OCI-LY1 (cell line): ENCODE data around the gene PCDHGA1.

ENCODE experiments used
- H2AFZ ChIP-seq: fragments of 200-600 bp; sonication (generic), shearing (Covaris generic); 2 replicates; pipeline ENCODE4 v1.6.0; 2014; ENCODE audit warnings: antibody characterized with exemption, mild to moderate bottlenecking, low read length
- H3F3A ChIP-seq: fragments of 200-600 bp; sonication (generic), shearing (Covaris generic); 2 replicates; pipeline ENCODE4 v1.6.0; 2014; ENCODE audit warnings: mild to moderate bottlenecking, antibody characterized with exemption, low read length, moderate library complexity; ENCODE audit not compliant: insufficient read depth
- H3K27ac ChIP-seq: fragments of 200-600 bp; sonication (generic); 2 replicates; pipeline ENCODE4 v1.5.1; 2014; ENCODE audit warnings: low read length, mixed run types, mild to moderate bottlenecking, low read depth; ENCODE audit not compliant: poor library complexity, severe bottlenecking
- H3K27me3 ChIP-seq: fragments of 200-600 bp; sonication (generic); 2 replicates; pipeline ENCODE4 v1.6.0; 2014; ENCODE audit warnings: antibody characterized with exemption, mild to moderate bottlenecking, low read length, moderate library complexity; ENCODE audit not compliant: insufficient read depth
- H3K36me3 ChIP-seq: fragments of 200-600 bp; sonication (generic); 2 replicates; pipeline ENCODE4 v1.6.1; 2014; ENCODE audit warnings: mild to moderate bottlenecking, antibody characterized with exemption, low read length, moderate library complexity, mixed read lengths; ENCODE audit not compliant: insufficient read depth
- H3K4me1 ChIP-seq: fragments of 200-600 bp; sonication (generic); 2 replicates; pipeline ENCODE4 v1.5.1; 2014; ENCODE audit warnings: mild to moderate bottlenecking, low read length, moderate library complexity; ENCODE audit not compliant: insufficient read depth, severe bottlenecking
- H3K4me2 ChIP-seq: fragments of 200-600 bp; sonication (generic), shearing (Covaris generic); 2 replicates; pipeline ENCODE4 v1.6.1; 2014; ENCODE audit warnings: low read length
- H3K4me3 ChIP-seq: fragments of 200-600 bp; sonication (generic); 2 replicates; pipeline ENCODE4 v1.5.1; 2014; ENCODE audit warnings: low read length, low read depth, mild to moderate bottlenecking, mixed read lengths; ENCODE audit not compliant: poor library complexity, severe bottlenecking
- H3K79me2 ChIP-seq: fragments of 200-600 bp; shearing (Covaris generic); 2 replicates; pipeline ENCODE4 v1.6.1; 2016; ENCODE audit warnings: mixed run types, low read length, mixed read lengths; ENCODE audit not compliant: insufficient read depth
- H3K9ac ChIP-seq: fragments of 200-600 bp; sonication (generic), shearing (Covaris generic); 2 replicates; pipeline ENCODE4 v1.6.1; 2014; ENCODE audit warnings: mild to moderate bottlenecking, low read length, mixed read lengths
- H3K9me2 ChIP-seq: fragments of 200-600 bp; sonication (generic), shearing (Covaris generic); 2 replicates; pipeline ENCODE4 v1.6.1; 2014; ENCODE audit warnings: low read depth, mild to moderate bottlenecking, low read length, mixed read lengths
- H3K9me3 ChIP-seq: fragments of 200-600 bp; shearing (Covaris generic); 2 replicates; pipeline ENCODE4 v1.6.1; 2014; ENCODE audit warnings: low read length, mixed read lengths
- H4K20me1 ChIP-seq: fragments of 200-600 bp; sonication (generic), shearing (Covaris generic); 2 replicates; pipeline ENCODE4 v1.6.0; 2016; ENCODE audit warnings: mild to moderate bottlenecking, low read length; ENCODE audit not compliant: insufficient read depth
- CTCF ChIP-seq: fragments of 200-600 bp; sonication (generic), shearing (Covaris generic); IDR thresholded peaks from 2 replicates; pipeline ENCODE4 v1.5.1; 2017; ENCODE audit warnings: mild to moderate bottlenecking, antibody characterized with exemption, low read length, moderate library complexity, mixed read lengths
- EZH2 ChIP-seq: fragments of 200-600 bp; sonication (generic), shearing (Covaris generic); IDR thresholded peaks from 2 replicates; pipeline ENCODE4 v1.8.0; 2017; ENCODE audit warnings: borderline replicate concordance, mixed run types, mild to moderate bottlenecking, antibody characterized with exemption, low read length, moderate library complexity, mixed read lengths

Gene PCDHGA1

GRCh38 chr5:141511771-141512325, 181.5 kb downstream of the PCDHGA1 start:
- Histone ChIP-seq H3K36me3 (peaks cover 6% of the 10 kb centered on the region; the same call in 1 of the 2 replicates), H3K27me3 (no peaks in the 10 kb centered on the region), H3K4me2 (peak overlapping the region; percentile 86; the same call in 1 of the 2 replicates), H3K4me1 (peaks cover 94% of the 10 kb centered on the region), H3F3A (no peaks in the 10 kb centered on the region), H3K9me2 (no peaks in the 10 kb centered on the region), H2AFZ (no peak overlapping the region), H3K9ac (peak overlapping the region; percentile 69; the same call in 1 of the 2 replicates), H3K27ac (peak overlapping the region; percentile 90), H3K4me3 (peak overlapping the region; percentile 61), H4K20me1 (no peaks in the 10 kb centered on the region), H3K9me3 (no peaks in the 10 kb centered on the region), H3K79me2 (no peaks in the 10 kb centered on the region)
- no peak for TF ChIP-seq CTCF
- TF ChIP-seq EZH2 = no peak

GRCh38 chr5:141512390-141512910, 182.1 kb downstream of the PCDHGA1 start:
- Histone ChIP-seq H3K9ac (peak overlapping the region; percentile 69), H2AFZ (no peak overlapping the region; the same call in 1 of the 2 replicates), H3F3A (no peaks in the 10 kb centered on the region), H3K4me2 (peak overlapping the region; percentile 86), H3K27me3 (no peaks in the 10 kb centered on the region), H3K36me3 (peaks cover 9% of the 10 kb centered on the region; the same call in 1 of the 2 replicates), H4K20me1 (no peaks in the 10 kb centered on the region), H3K79me2 (no peaks in the 10 kb centered on the region), H3K9me3 (no peaks in the 10 kb centered on the region), H3K4me3 (peak overlapping the region; percentile 61), H3K9me2 (no peaks in the 10 kb centered on the region), H3K4me1 (peaks cover 88% of the 10 kb centered on the region), H3K27ac (peak overlapping the region; percentile 90)
- peak; percentile 97 for TF ChIP-seq CTCF
- TF ChIP-seq EZH2 = no peak

GRCh38 chr5:141512911-141513626, 182.8 kb downstream of the PCDHGA1 start:
- H3K4me2 ChIP-seq = peak overlapping the region; percentile 86

More at GRCh38 chr5:141512911-141513626, 182.8 kb downstream of the PCDHGA1 start:
- Histone ChIP-seq H2AFZ (no peak overlapping the region; the same call in 1 of the 2 replicates), H3K27me3 (no peaks in the 10 kb centered on the region), H3K9me2 (no peaks in the 10 kb centered on the region), H3K4me1 (peaks cover 82% of the 10 kb centered on the region), H3K9me3 (no peaks in the 10 kb centered on the region), H3K9ac (peak overlapping the region; percentile 69), H3K4me3 (peak overlapping the region; percentile 61), H3K36me3 (peaks cover 9% of the 10 kb centered on the region; the same call in 1 of the 2 replicates), H3K79me2 (no peaks in the 10 kb centered on the region), H4K20me1 (no peaks in the 10 kb centered on the region), H3F3A (no peaks in the 10 kb centered on the region), H3K27ac (peak overlapping the region; percentile 90)
- no peak for TF ChIP-seq EZH2
- no peak for TF ChIP-seq CTCF
